22Rv1 (cell line): Measurements from ENCODE around the gene CLMN.

Experiments used
- ZFX ChIP-seq: fragments of 450-650 bp; IDR thresholded peaks from 2 replicates; pipeline ENCODE4 v1.6.1; 2017; ENCODE audit warnings: antibody characterized with exemption, borderline replicate concordance
- TF ChIP-seq, protein P1 (sequence below): fragments of 450-650 bp; IDR thresholded peaks from 2 replicates; pipeline ENCODE4 v1.5.1; 2017; ENCODE audit warnings: mild to moderate bottlenecking

DNA sequence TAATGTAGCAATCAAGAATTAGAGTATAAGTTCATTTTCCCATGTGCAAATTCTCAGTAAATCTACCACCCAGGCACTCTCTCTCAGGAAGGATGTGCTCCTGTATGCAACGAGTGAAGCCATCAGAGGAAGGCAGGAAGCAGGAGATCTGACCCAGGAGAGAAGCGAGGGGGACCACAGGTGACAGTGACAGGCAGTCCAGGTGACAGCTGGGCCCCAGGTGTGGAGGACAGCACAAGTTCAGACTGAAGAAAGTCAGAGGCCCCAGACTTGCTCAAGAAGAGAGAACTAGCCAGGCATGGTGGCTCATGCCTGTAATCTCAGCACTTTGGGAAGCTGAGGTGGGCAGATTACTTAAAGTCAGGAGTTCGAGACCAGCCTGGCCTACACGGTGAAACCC is 13.8 kb downstream of the CLMN start:
- TF ChIP-seq, protein P1, sequence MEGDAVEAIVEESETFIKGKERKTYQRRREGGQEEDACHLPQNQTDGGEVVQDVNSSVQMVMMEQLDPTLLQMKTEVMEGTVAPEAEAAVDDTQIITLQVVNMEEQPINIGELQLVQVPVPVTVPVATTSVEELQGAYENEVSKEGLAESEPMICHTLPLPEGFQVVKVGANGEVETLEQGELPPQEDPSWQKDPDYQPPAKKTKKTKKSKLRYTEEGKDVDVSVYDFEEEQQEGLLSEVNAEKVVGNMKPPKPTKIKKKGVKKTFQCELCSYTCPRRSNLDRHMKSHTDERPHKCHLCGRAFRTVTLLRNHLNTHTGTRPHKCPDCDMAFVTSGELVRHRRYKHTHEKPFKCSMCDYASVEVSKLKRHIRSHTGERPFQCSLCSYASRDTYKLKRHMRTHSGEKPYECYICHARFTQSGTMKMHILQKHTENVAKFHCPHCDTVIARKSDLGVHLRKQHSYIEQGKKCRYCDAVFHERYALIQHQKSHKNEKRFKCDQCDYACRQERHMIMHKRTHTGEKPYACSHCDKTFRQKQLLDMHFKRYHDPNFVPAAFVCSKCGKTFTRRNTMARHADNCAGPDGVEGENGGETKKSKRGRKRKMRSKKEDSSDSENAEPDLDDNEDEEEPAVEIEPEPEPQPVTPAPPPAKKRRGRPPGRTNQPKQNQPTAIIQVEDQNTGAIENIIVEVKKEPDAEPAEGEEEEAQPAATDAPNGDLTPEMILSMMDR: no peak
- TF ChIP-seq ZFX: no peak
